NCI-H1436 (cell line): ENCODE data around the gene VRK3.

Experiments used
- DNase-seq: peaks from one replicate; lab custom pipeline; 2025; lab: John Stamatoyannopoulos, UW

VRK3 gene

DNA sequence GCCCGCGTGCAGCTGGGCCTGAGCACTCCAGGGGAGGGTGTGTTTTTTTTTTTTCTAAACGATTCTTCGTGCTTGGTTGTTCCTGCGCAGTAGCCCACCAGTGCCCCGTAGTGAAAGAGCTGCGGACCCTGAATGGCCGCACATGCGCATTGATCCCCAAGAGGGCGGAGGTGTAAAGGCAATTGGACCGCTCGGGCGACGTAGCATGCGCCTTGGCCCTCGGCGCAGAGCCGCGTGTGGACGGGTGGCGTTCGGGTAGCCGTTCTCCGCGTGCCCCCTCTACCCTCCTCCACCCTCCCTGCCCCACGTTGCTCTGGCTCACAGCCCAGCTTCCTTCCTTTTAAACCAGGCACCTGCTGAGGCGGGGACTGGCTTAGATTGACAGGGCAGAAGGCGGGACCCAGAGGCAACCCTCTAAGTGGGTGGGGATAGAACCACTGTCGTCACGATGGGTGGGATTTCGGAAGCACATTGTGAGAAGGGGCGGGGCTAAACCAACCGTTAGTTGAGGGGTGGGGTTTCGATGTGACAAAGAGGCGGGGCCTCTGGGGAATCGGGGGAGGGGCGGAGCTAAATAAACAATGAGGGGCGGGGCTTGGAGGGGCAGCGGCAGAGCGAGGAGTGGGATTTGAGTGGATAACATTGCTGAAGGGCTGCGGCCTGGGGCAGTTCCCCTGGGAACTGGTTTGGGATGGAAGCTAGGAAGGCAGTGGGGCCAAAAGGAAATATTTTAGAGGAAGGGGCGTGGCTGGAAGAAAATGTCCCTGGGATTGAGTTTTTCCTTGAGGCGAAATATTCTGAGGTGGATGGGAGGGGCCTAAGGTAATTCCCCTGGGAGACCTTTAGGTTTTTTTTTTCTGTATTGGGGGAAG is 95.3 kb downstream of the VRK3 start:
- DNase-seq = peak; percentile 100

DNA sequence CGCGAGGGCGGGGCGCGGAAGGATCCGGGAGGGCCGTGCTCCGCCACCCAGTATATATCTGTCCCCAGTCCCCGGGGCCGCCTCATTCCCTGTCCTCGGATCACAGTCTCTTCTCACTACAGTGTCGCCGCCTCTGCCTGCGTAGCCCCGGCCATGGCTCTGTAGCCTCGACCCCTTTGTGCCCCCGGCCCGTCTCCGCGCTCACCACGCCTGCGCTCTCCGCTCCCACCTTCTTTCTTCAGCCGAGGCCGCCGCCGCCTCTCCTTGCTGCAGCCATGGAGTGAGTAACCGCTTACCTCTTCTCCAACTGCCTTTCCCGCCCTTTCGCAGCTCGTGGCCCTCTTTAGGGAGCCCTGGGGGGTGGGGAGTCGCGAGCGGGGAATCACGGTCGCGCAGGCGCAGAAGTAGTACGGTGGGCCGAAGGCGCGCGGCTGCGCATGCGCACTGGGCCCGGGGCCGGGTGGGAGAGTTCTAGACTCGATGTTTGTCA is 96.0 kb downstream of the VRK3 start, which contains the start of the genes ATF5 and NUP62:
Gene ATF5 (plus strand): TSS at position 85 of the 490 bp plus-strand sequence. CDS start 1,646 bp downstream, outside the sequence.
Gene NUP62 (minus strand): TSS at position 384 of the 490 bp plus-strand sequence. CDS start 19,697 bp downstream, outside the sequence.
- DNase-seq = peak; percentile 92

DNA sequence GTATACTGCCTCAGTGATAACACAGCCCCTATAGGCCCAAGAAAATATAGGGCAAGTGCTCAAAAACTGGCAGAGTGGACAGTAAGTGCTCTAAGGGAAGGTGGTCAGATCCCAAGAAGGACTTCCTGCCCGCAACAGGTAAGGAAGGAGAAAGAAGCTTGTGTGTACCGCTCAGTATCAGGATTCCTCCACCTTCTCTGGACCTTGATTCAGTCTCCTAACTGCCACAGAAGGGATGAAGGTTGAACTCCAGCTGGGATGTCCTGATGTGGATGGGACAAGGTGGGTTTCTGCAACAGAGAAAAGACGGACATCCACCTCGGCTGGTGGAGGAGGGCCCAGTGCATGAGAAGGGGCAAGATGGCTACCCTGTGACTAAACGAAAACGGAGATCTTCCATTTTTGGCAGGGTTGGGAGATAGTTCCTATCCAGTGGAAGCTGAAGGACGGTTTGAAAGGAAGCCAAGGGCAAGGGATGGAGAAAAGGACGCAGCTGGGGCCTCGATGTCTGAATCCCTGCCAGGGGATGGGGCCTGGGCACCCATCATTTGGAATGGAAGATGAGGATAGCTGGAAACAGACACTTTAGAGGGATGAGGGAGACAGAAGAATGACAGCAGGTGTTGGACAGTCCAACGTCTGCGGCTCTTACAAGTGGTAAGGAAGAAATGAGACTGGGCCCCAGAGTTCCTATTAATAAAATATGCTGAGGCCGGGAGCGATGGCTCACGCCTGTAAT is 97.5 kb downstream of the VRK3 start:
- DNase-seq = no peak

DNA sequence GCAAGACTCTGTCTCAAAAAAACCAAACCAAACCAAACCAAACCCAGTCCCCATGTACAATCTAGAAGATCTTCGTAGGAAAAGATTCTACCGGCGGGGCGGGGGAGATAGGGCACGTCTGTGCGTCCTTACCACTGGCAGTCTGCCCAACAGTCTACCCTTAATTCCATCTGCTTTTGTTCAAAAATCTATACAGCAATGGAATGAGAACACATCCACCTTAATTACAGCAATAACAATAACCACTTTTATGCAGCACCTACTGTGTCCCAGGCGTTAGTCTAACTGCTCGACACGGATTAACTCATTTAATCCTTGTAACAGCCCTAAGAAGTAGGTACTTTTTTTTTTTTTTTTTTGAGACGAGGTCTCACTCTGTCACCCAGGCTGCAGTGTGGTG is 98.7 kb downstream of the VRK3 start:
- DNase-seq = no peak
